ENCODE results near the gene FOXD2. TPM values are rescaled to one million over a fixed set of nuclear protein-coding genes. Genes with fewer than 3 reads are reported as not detected.
A peak's percentile ranks its signal among the peaks of the same experiment; 100 is the strongest.

Gene FOXD2
- under 1 TPM; 0.05 to 0.07 TPM for total RNA-seq

- Mint-ChIP-seq H3K27me3 (peaks cover 26% of the 10 kb centered on the region), H3K27ac (peak within 1 kb of the TSS; percentile 73), H3K36me3 (ENCODE audit: low read depth) (peaks cover 18% of the 10 kb centered on the region), H3K4me3 (peak within 1 kb of the TSS; percentile 92), H3K9me3 (ENCODE audit: low read depth) (no peaks in the 10 kb centered on the region), H3K4me1 (peaks cover 24% of the 10 kb centered on the region)
- CTCF ChIA-PET, result interaction anchor here (0.6 to 3.6 kb wide), 32 partner anchors 8 to 651 kb away, joined by 3 to 28 read pairs (median 4); partner anchors contain the start of genes CMPK1 and STIL
- ATAC-seq (peak; percentile 90), DNase-seq (peak; percentile 95)
- POLR2A ChIA-PET, result interaction anchor here (0.6 to 2.0 kb wide), 3 partner anchors 24 to 288 kb away, joined by 3 to 9 read pairs (median 6); partner anchors contain the start of gene STIL
- intact Hi-C loops (cut with DNase I, micrococcal nuclease), result loop anchor here (1.0 to 5.0 kb wide), 10 partner anchors 71 to 1190 kb away; partner anchors contain the start of genes RAD54L (in 1 of the 2), SPATA6 (in 1 of the 2) and STIL (in 1 of the 2)
Observed at GRCh38 chr1:47437447-47438164, at the start of gene FOXD2. Gene FOXD2, plus strand, starts transcription at chr1:47438044. Its CDS starts 92 bp downstream, at chr1:47438136.

DNA sequence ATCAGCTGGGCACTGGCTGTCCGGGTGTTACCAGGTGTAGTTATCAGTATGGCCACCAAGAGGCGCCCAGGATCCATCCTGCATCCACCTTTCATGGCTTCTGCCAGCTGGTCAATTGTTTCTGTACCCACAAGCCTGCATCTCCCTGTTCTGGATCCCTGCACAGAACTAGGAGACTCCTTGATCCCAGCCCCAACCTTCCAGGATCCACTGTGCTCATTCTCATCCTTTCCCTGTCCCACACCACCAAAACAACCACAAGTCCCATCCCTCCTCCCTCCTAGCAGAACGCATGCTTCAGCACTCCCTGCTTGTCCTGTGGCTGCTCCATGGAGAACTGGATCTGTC is 49.0 kb upstream of the FOXD2 start:
- ChIA-PET CTCF (interaction anchor here (0.6 to 3.6 kb wide), 17 partner anchors 9 to 338 kb away, joined by 3 to 26 read pairs (median 3); partner anchors contain the start of gene FOXD2), POLR2A (no interaction called here)
- no peak overlapping the region for H3K27ac Mint-ChIP-seq
- intact Hi-C loops (cut with DNase I, micrococcal nuclease), result loop anchor here (1.0 to 2.0 kb wide), 5 partner anchors 36 to 366 kb away; no protein-coding TSS in a partner anchor
- peak; percentile 82 for ATAC-seq
- H3K4me1 Mint-ChIP-seq, result no peaks in the 10 kb centered on the region
- no peak overlapping the region for H3K4me3 Mint-ChIP-seq
- DNase-seq, result peak; percentile 76
- no peaks in the 10 kb centered on the region for H3K9me3 Mint-ChIP-seq (ENCODE audit: low read depth)
- H3K36me3 Mint-ChIP-seq (ENCODE audit: low read depth), result peaks cover 2% of the 10 kb centered on the region
- H3K27me3 Mint-ChIP-seq, result peaks cover 3% of the 10 kb centered on the region

DNA sequence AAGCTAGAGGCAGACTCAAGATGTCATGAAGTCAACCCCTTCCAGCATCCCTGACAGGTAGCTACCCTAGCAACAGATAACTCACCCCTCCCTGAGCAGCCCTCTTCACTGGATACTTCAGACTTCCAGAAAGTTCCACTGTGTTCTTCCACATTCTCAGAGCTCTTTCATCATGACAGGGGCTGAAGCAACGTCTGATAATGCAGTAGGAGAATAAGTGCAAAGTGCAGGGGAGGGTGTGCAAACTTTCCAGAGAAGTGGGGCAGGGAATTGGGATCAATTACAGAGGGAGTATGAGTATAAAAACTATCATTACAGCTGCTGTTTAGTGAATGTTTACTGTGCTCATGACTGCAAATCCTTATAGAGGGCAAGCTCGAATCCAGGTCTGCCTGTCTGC is 48.1 kb upstream of the FOXD2 start:
- intact Hi-C loops (cut with DNase I, micrococcal nuclease), result loop anchor here in 1 of 2 experiments (2.0 kb wide), 1 partner anchor 35 kb away; no protein-coding TSS in a partner anchor
- no peaks in the 10 kb centered on the region for H3K4me1 Mint-ChIP-seq
- CTCF ChIA-PET, result interaction anchor here (0.6 to 3.6 kb wide), 10 partner anchors 8 to 1304 kb away, joined by 3 to 26 read pairs (median 3); partner anchors contain the start of gene FOXD2
- H3K9me3 Mint-ChIP-seq (ENCODE audit: low read depth), result no peaks in the 10 kb centered on the region
- no peaks in the 10 kb centered on the region for H3K36me3 Mint-ChIP-seq (ENCODE audit: low read depth)
- no peak for ATAC-seq
- no peak overlapping the region for H3K27ac Mint-ChIP-seq
- H3K4me3 Mint-ChIP-seq, result no peak overlapping the region
- POLR2A ChIA-PET, result no interaction called here
- H3K27me3 Mint-ChIP-seq, result peaks cover 5% of the 10 kb centered on the region
- no peak for DNase-seq

DNA sequence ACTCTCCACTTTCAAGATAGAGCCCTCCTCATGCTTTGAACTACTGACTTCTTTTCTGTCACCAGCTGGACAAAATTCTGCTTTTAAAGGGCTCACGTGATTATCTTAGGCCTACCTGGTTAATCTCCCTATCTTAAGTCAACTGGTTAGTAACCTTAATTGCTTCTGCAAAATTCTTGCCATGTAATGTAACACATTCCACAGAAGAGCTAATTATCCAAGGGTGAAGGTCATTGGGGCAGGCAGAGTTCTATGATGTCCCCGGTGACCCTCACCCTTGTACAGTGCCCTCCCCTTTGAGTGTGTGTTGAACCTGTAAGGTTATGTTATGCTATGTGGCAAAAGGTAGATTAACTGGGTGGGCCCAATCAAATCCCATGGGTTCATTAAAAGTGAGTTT is 47.0 kb upstream of the FOXD2 start:
- ATAC-seq, result no peak
- DNase-seq, result no peak
- H3K36me3 Mint-ChIP-seq (ENCODE audit: low read depth), result no peaks in the 10 kb centered on the region
- ChIA-PET POLR2A (no interaction called here), CTCF (interaction anchor here (0.7 to 3.6 kb wide), 4 partner anchors 14 to 336 kb away, joined by 3 to 26 read pairs (median 4); no protein-coding TSS in a partner anchor)
- no peaks in the 10 kb centered on the region for H3K9me3 Mint-ChIP-seq (ENCODE audit: low read depth)
- H3K4me1 Mint-ChIP-seq, result no peaks in the 10 kb centered on the region
- no peak overlapping the region for H3K4me3 Mint-ChIP-seq
- peaks cover 5% of the 10 kb centered on the region for H3K27me3 Mint-ChIP-seq
- H3K27ac Mint-ChIP-seq, result no peak overlapping the region
- intact Hi-C loops (cut with DNase I, micrococcal nuclease), result no loop called here

- CTCF ChIA-PET, result interaction anchor here (0.6 to 0.9 kb wide), 2 partner anchors 24 to 333 kb away, joined by 3 read pairs; no protein-coding TSS in a partner anchor
- H3K4me3 Mint-ChIP-seq, result no peak overlapping the region
Observed at GRCh38 chr1:47393141-47393540, 44.7 kb upstream of the FOXD2 start.

GRCh38 chr1:47395433-47395832 is 42.4 kb upstream of the FOXD2 start:
- no peak for DNase-seq

More at GRCh38 chr1:47393141-47393540, 44.7 kb upstream of the FOXD2 start:
- intact Hi-C loops (cut with DNase I, micrococcal nuclease), result no loop called here
- H3K9me3 Mint-ChIP-seq (ENCODE audit: low read depth), result no peaks in the 10 kb centered on the region
- H3K4me1 Mint-ChIP-seq, result no peaks in the 10 kb centered on the region
- H3K27ac Mint-ChIP-seq, result no peak overlapping the region
- H3K27me3 Mint-ChIP-seq, result peaks cover 8% of the 10 kb centered on the region
- no peaks in the 10 kb centered on the region for H3K36me3 Mint-ChIP-seq (ENCODE audit: low read depth)
- DNase-seq, result no peak
- POLR2A ChIA-PET, result no interaction called here
- no peak for ATAC-seq

DNA sequence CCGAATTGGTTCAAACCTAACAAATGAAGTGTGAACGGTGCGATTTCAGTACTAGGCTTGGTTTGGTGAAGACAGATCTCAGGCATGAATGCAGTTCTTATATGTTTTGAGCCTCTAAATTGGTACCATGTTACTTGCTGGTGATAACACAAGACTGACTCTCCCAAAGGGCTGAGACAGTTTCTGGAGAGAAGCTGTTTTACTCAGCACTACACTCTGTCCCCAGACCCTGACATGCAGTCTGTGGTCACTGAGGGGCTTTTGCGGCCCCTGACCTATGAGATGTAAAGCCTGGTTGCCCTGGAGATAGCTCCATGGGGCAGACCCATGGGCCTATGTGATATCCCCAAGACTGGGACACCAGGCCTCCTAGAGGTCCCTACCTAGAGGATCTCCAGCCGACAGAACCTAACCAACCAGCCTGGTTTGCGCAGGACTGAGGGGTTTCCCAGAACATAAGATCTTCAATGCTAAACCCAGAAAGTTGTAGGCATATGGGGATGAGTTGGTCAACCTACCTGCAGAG is 41.1 kb upstream of the FOXD2 start:
- ATAC-seq, result no peak
- H3K27me3 Mint-ChIP-seq, result peaks cover 12% of the 10 kb centered on the region
- ChIA-PET CTCF (interaction anchor here (0.5 to 1.0 kb wide), 2 partner anchors 9 to 42 kb away, joined by 3 read pairs; no protein-coding TSS in a partner anchor), POLR2A (no interaction called here)
- intact Hi-C loops (cut with DNase I, micrococcal nuclease), result no loop called here
- no peak overlapping the region for H3K27ac Mint-ChIP-seq
- no peaks in the 10 kb centered on the region for H3K4me1 Mint-ChIP-seq
- H3K4me3 Mint-ChIP-seq, result no peak overlapping the region
- no peaks in the 10 kb centered on the region for H3K36me3 Mint-ChIP-seq (ENCODE audit: low read depth)
- no peaks in the 10 kb centered on the region for H3K9me3 Mint-ChIP-seq (ENCODE audit: low read depth)
- DNase-seq, result no peak

More at GRCh38 chr1:47395433-47395832, 42.4 kb upstream of the FOXD2 start:
- no peaks in the 10 kb centered on the region for H3K36me3 Mint-ChIP-seq (ENCODE audit: low read depth)
- no peak for ATAC-seq
- no peaks in the 10 kb centered on the region for H3K9me3 Mint-ChIP-seq (ENCODE audit: low read depth)
- no peak overlapping the region for H3K27ac Mint-ChIP-seq
- H3K4me3 Mint-ChIP-seq, result no peak overlapping the region
- ChIA-PET CTCF (no interaction called here), POLR2A (no interaction called here)
- H3K4me1 Mint-ChIP-seq, result no peaks in the 10 kb centered on the region
- peaks cover 8% of the 10 kb centered on the region for H3K27me3 Mint-ChIP-seq
- intact Hi-C loops (cut with DNase I, micrococcal nuclease), result no loop called here

DNA sequence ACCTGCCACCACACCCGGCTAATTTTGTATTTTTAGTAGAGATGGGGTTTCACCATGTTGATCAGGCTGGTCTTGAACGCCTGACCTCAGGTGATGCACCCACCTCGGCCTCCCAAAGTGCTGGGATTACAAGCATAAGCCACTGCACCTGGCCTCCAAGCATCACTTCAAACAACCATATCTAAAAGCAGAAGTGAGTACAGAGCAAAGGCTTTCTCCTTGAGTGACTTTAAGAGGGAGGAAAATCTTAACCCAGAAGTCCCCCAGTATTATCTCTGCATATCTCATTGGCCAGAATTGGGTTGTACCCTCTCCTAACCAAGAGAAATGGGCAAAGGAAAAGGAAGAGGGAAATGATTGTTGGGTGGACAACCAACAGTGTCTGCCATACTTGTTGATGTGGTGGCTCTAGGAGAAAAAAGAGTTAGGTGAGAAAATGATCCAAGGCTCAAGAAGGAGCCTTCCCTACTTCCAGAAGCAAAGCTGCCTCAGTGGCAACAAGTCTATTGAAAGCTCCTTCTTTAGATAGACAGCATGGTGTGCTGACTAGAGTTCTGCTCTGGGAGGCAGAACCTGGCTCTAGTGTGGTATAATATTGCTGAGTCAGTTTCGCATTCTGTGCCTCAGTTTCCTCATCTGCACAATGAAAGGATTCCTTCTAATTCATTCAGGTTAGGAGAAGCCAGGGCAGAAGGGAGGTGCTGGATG is 38.6 kb upstream of the FOXD2 start:
- intact Hi-C loops (cut with DNase I, micrococcal nuclease), result no loop called here
- ATAC-seq, result no peak
- ChIA-PET POLR2A (no interaction called here), CTCF (interaction anchor here (1.2 kb wide), 1 partner anchor 11 kb away, joined by 3 read pairs; no protein-coding TSS in a partner anchor)
- H3K36me3 Mint-ChIP-seq (ENCODE audit: low read depth), result no peaks in the 10 kb centered on the region
- H3K27ac Mint-ChIP-seq, result no peak overlapping the region
- H3K4me3 Mint-ChIP-seq, result no peak overlapping the region
- no peak for DNase-seq
- peaks cover 10% of the 10 kb centered on the region for H3K27me3 Mint-ChIP-seq
- H3K4me1 Mint-ChIP-seq, result no peaks in the 10 kb centered on the region
- H3K9me3 Mint-ChIP-seq (ENCODE audit: low read depth), result no peaks in the 10 kb centered on the region

GRCh38 chr1:47399846-47400155 is 38.0 kb upstream of the FOXD2 start:
- CTCF ChIA-PET, result interaction anchor here (1.2 to 1.3 kb wide), 2 partner anchors 11 to 326 kb away, joined by 3 read pairs; no protein-coding TSS in a partner anchor
- intact Hi-C loops (cut with DNase I, micrococcal nuclease), result no loop called here
- ATAC-seq (no peak), DNase-seq (no peak)
- Mint-ChIP-seq H3K9me3 (ENCODE audit: low read depth) (no peaks in the 10 kb centered on the region), H3K36me3 (ENCODE audit: low read depth) (no peaks in the 10 kb centered on the region), H3K4me3 (no peak overlapping the region), H3K4me1 (no peaks in the 10 kb centered on the region), H3K27ac (no peak overlapping the region), H3K27me3 (peaks cover 10% of the 10 kb centered on the region)
- POLR2A ChIA-PET, result no interaction called here

DNA sequence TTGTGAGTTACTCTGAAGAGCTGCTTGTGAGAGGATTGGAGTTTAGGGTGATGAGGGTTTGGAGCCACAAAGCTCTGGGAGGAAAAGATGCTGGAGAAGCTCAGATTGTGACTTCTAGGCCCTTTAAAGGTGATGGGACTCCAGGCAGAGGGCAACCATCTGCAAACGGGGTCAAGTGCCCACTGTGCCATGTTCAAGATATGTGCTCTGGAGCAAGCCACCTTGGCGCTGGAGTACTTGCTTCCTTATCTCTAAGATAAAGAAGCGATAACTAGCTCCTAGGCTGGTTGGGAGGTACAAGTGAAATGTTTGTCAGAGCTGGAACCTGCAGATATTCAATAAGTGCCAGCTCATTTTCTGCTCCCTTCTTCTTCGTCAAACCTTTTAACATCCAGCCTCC is 36.1 kb upstream of the FOXD2 start:
- DNase-seq, result no peak
- Mint-ChIP-seq H3K4me1 (no peaks in the 10 kb centered on the region), H3K27ac (no peak overlapping the region), H3K9me3 (ENCODE audit: low read depth) (no peaks in the 10 kb centered on the region), H3K36me3 (ENCODE audit: low read depth) (no peaks in the 10 kb centered on the region), H3K27me3 (peaks cover 14% of the 10 kb centered on the region), H3K4me3 (no peak overlapping the region)
- intact Hi-C loops (cut with DNase I, micrococcal nuclease), result no loop called here
- POLR2A ChIA-PET, result interaction anchor here (0.6 kb wide), 1 partner anchor 63 kb away, joined by 10 read pairs; no protein-coding TSS in a partner anchor
- no peak for ATAC-seq
- CTCF ChIA-PET, result interaction anchor here (0.7 kb wide), 1 partner anchor 18 kb away, joined by 3 read pairs; no protein-coding TSS in a partner anchor

DNA sequence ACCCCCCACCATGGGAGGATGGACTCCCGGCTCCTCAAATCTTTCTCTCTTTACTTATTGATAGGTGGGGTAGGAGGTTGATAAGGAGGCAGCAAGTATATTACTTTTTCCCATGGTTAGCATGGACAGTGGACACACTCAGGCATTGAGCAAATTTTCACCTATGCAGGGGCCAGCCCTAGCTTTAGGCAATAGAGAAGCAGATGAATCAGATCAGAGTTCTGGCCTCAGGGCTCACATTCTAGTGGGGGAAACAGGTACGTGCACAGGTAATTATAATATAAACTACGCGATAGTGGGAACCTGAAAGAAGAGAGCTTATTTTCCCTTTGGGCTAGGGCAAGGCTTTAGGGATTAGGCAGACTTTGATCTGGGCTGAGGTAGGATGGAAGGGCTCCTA is 35.3 kb upstream of the FOXD2 start:
- ATAC-seq (no peak), DNase-seq (no peak)
- ChIA-PET POLR2A (no interaction called here), CTCF (interaction anchor here (0.7 kb wide), 1 partner anchor 19 kb away, joined by 3 read pairs; no protein-coding TSS in a partner anchor)
- H3K4me3 Mint-ChIP-seq, result no peak overlapping the region
- peaks cover 11% of the 10 kb centered on the region for H3K27me3 Mint-ChIP-seq
- no peaks in the 10 kb centered on the region for H3K36me3 Mint-ChIP-seq (ENCODE audit: low read depth)
- H3K27ac Mint-ChIP-seq, result no peak overlapping the region
- H3K9me3 Mint-ChIP-seq (ENCODE audit: low read depth), result no peaks in the 10 kb centered on the region
- intact Hi-C loops (cut with DNase I, micrococcal nuclease), result no loop called here
- no peaks in the 10 kb centered on the region for H3K4me1 Mint-ChIP-seq
